Adrenal gland (tissue), 5 donors: ENCODE data around the gene C18orf32.

Source experiments
- POLR2A ChIP-seq, 2 donors: fragments of 450-650 bp; IDR thresholded peaks; one replicate each; pipeline ENCODE4 v1.6.1; 2017; ENCODE audit warnings: antibody characterized with exemption in 2 of 2, mild to moderate bottlenecking in 2 of 2, moderate library complexity in 1 of 2
- TF ChIP-seq, protein P1 (sequence below), 6 experiments: fragments of 450-650 bp in 4 of 6; fragments of 200-600 bp in 2 of 6; sonication (generic) in 1 of 6; IDR thresholded peaks; 1 replicate in 5 of 6; 2 replicates in 1 of 6; pipeline versions ENCODE4 v1.5.1 to v1.8.0; 2016 to 2021; ENCODE audit warnings: antibody characterized with exemption in 6 of 6, mild to moderate bottlenecking in 2 of 6, moderate library complexity in 1 of 6
- donor health status: DM: no; HTN: no; CAD: no.

DNA sequence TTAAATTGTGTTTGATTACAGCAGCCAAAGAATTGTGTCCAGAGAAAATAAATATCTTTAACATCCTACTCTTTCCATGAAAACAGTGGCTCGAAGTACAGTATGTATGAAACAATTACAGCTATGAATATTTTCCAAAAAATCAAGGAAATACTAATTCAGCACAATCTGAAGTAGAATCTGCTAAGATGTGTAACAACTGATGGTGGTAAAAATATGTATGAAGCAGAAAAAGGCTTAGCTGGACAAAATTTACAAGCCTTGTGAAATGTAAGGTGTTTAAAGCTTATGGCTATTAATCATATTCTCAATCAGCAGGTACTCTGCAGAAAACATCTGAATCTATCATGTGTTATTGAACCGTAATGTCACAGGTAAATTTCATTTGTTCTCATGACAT lies 43.2 kb downstream of the C18orf32 start:
- TF ChIP-seq, protein P1, sequence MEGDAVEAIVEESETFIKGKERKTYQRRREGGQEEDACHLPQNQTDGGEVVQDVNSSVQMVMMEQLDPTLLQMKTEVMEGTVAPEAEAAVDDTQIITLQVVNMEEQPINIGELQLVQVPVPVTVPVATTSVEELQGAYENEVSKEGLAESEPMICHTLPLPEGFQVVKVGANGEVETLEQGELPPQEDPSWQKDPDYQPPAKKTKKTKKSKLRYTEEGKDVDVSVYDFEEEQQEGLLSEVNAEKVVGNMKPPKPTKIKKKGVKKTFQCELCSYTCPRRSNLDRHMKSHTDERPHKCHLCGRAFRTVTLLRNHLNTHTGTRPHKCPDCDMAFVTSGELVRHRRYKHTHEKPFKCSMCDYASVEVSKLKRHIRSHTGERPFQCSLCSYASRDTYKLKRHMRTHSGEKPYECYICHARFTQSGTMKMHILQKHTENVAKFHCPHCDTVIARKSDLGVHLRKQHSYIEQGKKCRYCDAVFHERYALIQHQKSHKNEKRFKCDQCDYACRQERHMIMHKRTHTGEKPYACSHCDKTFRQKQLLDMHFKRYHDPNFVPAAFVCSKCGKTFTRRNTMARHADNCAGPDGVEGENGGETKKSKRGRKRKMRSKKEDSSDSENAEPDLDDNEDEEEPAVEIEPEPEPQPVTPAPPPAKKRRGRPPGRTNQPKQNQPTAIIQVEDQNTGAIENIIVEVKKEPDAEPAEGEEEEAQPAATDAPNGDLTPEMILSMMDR (IDR thresholded peaks at IDR 0.05), result no peak
- no peak for TF ChIP-seq POLR2A (IDR thresholded peaks at IDR 0.05)
